Fibroblast of lung (primary cell): ENCODE data around the gene ADCY5.

Experiments
- CTCF ChIP-seq, 2 donors: IDR thresholded peaks in 1 of 2; conservative IDR thresholded peaks in 1 of 2; 1 replicate in 1 of 2; 2 replicates in 1 of 2; pipeline ENCODE4 v1.5.1; 2011 to 2012; ENCODE audit warnings: low read length in 2 of 2, control low read depth in 1 of 2, inconsistent platforms in 1 of 2, low read depth in 1 of 2, mild to moderate bottlenecking in 1 of 2
- EZH2 ChIP-seq: IDR thresholded peaks from 2 replicates; pipeline ENCODE4 v1.5.1; 2012; ENCODE audit warnings: low read length, control low read depth, mild to moderate bottlenecking; ENCODE audit errors: missing control alignments

GRCh38 chr3:123421353-123422174, 27.3 kb downstream of the ADCY5 start:
- TF ChIP-seq CTCF (conservative IDR thresholded peaks at IDR 0.05 in 1 of 2, IDR thresholded peaks at IDR 0.05 in 1 of 2; ENCODE audit: low read depth in 1 of 2, low read length in 2 of 2) (no peak), EZH2 (no peak)
